OCI-LY7 (cell line): ENCODE results near the gene AIFM3. TPM values are rescaled to one million over a fixed set of nuclear protein-coding genes. Genes with fewer than 3 reads are reported as not detected.

Experiments used
- BruUV-seq: library from RNA; stranded (reverse); fragments of 400-500 nt; replicated peaks from 2 replicates; lab custom pipeline; 2021; lab: Mats Ljungman, UMichigan
- CTCF ChIA-PET: fragments of 300-600 bp; sonication (Branson Sonifier 250); formaldehyde crosslinking; loops from one replicate; lab custom pipeline; 2022; ENCODE audit warnings: antibody characterized with exemption; ENCODE audit not compliant: unreplicated experiment; lab: Charles Lee
- POLR2A ChIA-PET: fragments of 300-600 bp; sonication (Branson Sonifier 250); formaldehyde crosslinking; loops from one replicate; lab custom pipeline; 2022; ENCODE audit warnings: antibody characterized with exemption; lab: Charles Lee
- DNase-seq: peaks from one replicate; pipeline ENCODE4 v3.0.0-alpha.2; 2015; ENCODE audit warnings: low spot score
- H2AFZ ChIP-seq: fragments of 200-600 bp; sonication (generic), shearing (Covaris generic); 2 replicates; pipeline ENCODE4 v1.6.1; 2014; ENCODE audit warnings: mild to moderate bottlenecking, antibody characterized with exemption, low read length, moderate library complexity
- H3K27ac ChIP-seq: fragments of 200-600 bp; sonication (generic); 2 replicates; pipeline ENCODE4 v1.5.1; 2014; ENCODE audit warnings: mixed run types, low read depth, mild to moderate bottlenecking, moderate library complexity, low read length, inconsistent platforms; ENCODE audit not compliant: poor library complexity, severe bottlenecking
- H3K36me3 ChIP-seq: fragments of 200-600 bp; sonication (generic); 2 replicates; pipeline ENCODE4 v1.6.1; 2014; ENCODE audit warnings: mild to moderate bottlenecking, antibody characterized with exemption, low read length, moderate library complexity, mixed read lengths; ENCODE audit not compliant: insufficient read depth
- H3K4me1 ChIP-seq: fragments of 200-600 bp; sonication (generic); 2 replicates; pipeline ENCODE4 v1.5.1; 2014; ENCODE audit warnings: mild to moderate bottlenecking, low read length; ENCODE audit not compliant: insufficient read depth, poor library complexity, severe bottlenecking
- H3K4me2 ChIP-seq: fragments of 200-600 bp; sonication (generic); 2 replicates; pipeline ENCODE4 v1.6.1; 2014; ENCODE audit warnings: mild to moderate bottlenecking, low read length
- H3K4me3 ChIP-seq: fragments of 200-600 bp; sonication (generic); 2 replicates; pipeline ENCODE4 v1.5.1; 2014; ENCODE audit warnings: mild to moderate bottlenecking, low read depth, low read length; ENCODE audit not compliant: poor library complexity, severe bottlenecking
- H3K79me2 ChIP-seq: fragments of 200-600 bp; sonication (generic); 2 replicates; pipeline ENCODE4 v1.6.1; 2016; ENCODE audit warnings: low read depth, mild to moderate bottlenecking, low read length, moderate library complexity, mixed read lengths; ENCODE audit not compliant: insufficient read depth
- H3K9me2 ChIP-seq: fragments of 200-600 bp; sonication (generic); 2 replicates; pipeline ENCODE4 v1.6.1; 2016; ENCODE audit warnings: mild to moderate bottlenecking, low read length, mixed read lengths; ENCODE audit not compliant: insufficient read depth
- H3K9me3 ChIP-seq: fragments of 200-600 bp; sonication (generic); 2 replicates; pipeline ENCODE4 v1.6.1; 2014; ENCODE audit warnings: mild to moderate bottlenecking, mixed run types, low read length, mixed read lengths
- H4K20me1 ChIP-seq: fragments of 200-600 bp; sonication (generic); 2 replicates; pipeline ENCODE4 v1.6.1; 2014; ENCODE audit warnings: mild to moderate bottlenecking, antibody characterized with exemption, low read length, moderate library complexity, mixed read lengths; ENCODE audit not compliant: insufficient read depth
- EZH2phosphoT487 ChIP-seq: fragments of 200-600 bp; sonication (generic); IDR thresholded peaks from 2 replicates; pipeline ENCODE4 v1.6.1; 2018; ENCODE audit warnings: low read depth, borderline replicate concordance, mild to moderate bottlenecking, mixed run types, antibody characterized with exemption, low read length, moderate library complexity, mixed read lengths
- intact Hi-C: fragments of 100-400 bp; cut with micrococcal nuclease; formaldehyde crosslinking; loops from one replicate; pipeline ENCODE4 v1.10.0; 2022; ENCODE audit not compliant: unreplicated experiment
- total RNA-seq, 2 experiments: library from RNA; depleted of rRNA in 1 of 2; stranded (reverse); fragments of >200 nt in 1 of 2; shearing (Covaris generic) in 1 of 2; gene quantifications; 2 replicates each; pipeline ENCODE4 v1.2.3, GENCODE V29; 2014 to 2022
- TF ChIP-seq, protein P1 (sequence below): fragments of 200-600 bp; sonication (generic); conservative IDR thresholded peaks from 2 replicates; pipeline ENCODE4 v1.5.1; 2014; ENCODE audit warnings: mild to moderate bottlenecking, antibody characterized with exemption, low read length, moderate library complexity, mixed read lengths

The AIFM3 gene
- total RNA-seq, 2 experiments from 2014 or later = 0.47 TPM; not detected in 1

DNA sequence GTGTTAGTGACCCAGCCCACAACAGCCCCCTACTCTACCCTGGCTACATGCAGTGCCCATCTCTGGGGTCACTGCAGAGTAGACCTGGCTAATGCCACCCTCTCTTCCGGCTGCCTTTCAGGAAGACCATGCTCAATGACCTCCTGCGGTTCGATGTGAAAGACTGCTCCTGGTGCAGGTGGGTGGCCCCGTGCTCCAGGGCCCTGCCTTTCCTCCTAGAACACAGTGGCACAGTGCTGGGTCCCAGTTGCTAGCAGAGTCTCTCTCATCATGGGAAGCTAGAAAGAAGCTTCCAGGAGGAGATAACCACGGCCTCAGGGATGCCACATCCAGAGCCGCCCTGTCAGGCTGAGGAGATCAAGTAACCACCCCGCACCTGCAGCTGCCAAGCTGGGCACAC is 18.7 kb downstream of the AIFM3 start:
- peaks cover 10% of the 10 kb centered on the region for H3K79me2 ChIP-seq
- no peaks in the 10 kb centered on the region for H3K9me3 ChIP-seq
- no peak overlapping the region for H3K27ac ChIP-seq
- BruUV-seq = no TSS peak
- no peaks in the 10 kb centered on the region for H4K20me1 ChIP-seq
- CTCF ChIA-PET = no interaction called here
- no peak overlapping the region for H3K4me3 ChIP-seq
- H3K4me1 ChIP-seq = peaks cover 17% of the 10 kb centered on the region
- H3K9me2 ChIP-seq = no peaks in the 10 kb centered on the region
- DNase-seq = no peak
- peaks cover 32% of the 10 kb centered on the region for H3K36me3 ChIP-seq
- TF ChIP-seq, protein P1, sequence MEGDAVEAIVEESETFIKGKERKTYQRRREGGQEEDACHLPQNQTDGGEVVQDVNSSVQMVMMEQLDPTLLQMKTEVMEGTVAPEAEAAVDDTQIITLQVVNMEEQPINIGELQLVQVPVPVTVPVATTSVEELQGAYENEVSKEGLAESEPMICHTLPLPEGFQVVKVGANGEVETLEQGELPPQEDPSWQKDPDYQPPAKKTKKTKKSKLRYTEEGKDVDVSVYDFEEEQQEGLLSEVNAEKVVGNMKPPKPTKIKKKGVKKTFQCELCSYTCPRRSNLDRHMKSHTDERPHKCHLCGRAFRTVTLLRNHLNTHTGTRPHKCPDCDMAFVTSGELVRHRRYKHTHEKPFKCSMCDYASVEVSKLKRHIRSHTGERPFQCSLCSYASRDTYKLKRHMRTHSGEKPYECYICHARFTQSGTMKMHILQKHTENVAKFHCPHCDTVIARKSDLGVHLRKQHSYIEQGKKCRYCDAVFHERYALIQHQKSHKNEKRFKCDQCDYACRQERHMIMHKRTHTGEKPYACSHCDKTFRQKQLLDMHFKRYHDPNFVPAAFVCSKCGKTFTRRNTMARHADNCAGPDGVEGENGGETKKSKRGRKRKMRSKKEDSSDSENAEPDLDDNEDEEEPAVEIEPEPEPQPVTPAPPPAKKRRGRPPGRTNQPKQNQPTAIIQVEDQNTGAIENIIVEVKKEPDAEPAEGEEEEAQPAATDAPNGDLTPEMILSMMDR = no peak
- TF ChIP-seq EZH2phosphoT487 = no peak
- H3K4me2 ChIP-seq = no peak overlapping the region
- no peak overlapping the region for H2AFZ ChIP-seq
- POLR2A ChIA-PET = no interaction called here
- intact Hi-C loops = loop anchor here (10.0 kb wide), 1 partner anchor 71 kb away; the partner anchor contains the start of gene CRKL

DNA sequence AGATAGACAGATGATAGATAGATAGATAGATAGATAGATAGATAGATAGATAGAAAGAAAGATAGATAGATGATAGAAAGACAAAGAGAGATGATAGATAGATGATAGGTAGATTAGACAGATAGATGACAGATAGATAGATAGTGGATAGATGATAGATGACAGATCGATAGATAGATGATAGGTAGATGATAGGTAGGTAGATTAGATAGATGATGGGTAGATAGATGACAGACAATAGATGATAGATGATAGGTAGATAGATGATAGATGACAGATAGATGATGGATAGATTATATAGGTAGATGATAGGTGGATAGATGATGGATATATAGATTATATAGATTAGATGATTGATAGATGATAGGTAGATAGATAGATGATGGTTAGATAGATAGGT is 19.3 kb downstream of the AIFM3 start:
- POLR2A ChIA-PET = no interaction called here
- H4K20me1 ChIP-seq = no peaks in the 10 kb centered on the region
- CTCF ChIA-PET = no interaction called here
- intact Hi-C loops = loop anchor here (10.0 kb wide), 1 partner anchor 72 kb away; the partner anchor contains the start of gene CRKL
- H3K79me2 ChIP-seq = peaks cover 10% of the 10 kb centered on the region
- TF ChIP-seq, protein P1 = no peak
- TF ChIP-seq EZH2phosphoT487 = no peak
- no peak overlapping the region for H3K4me3 ChIP-seq
- peaks cover 11% of the 10 kb centered on the region for H3K4me1 ChIP-seq
- H3K9me2 ChIP-seq = no peaks in the 10 kb centered on the region
- no peak overlapping the region for H3K4me2 ChIP-seq
- BruUV-seq = no TSS peak
- DNase-seq = no peak
- H2AFZ ChIP-seq = no peak overlapping the region
- no peak overlapping the region for H3K27ac ChIP-seq
- no peaks in the 10 kb centered on the region for H3K9me3 ChIP-seq
- peaks cover 37% of the 10 kb centered on the region for H3K36me3 ChIP-seq

- intact Hi-C loops = loop anchor here (10.0 kb wide), 1 partner anchor 73 kb away; the partner anchor contains the start of gene CRKL
- Histone ChIP-seq H3K4me1 (peaks cover 9% of the 10 kb centered on the region), H4K20me1 (no peaks in the 10 kb centered on the region), H3K79me2 (peaks cover 10% of the 10 kb centered on the region), H2AFZ (no peak overlapping the region), H3K9me2 (no peaks in the 10 kb centered on the region), H3K36me3 (peaks cover 38% of the 10 kb centered on the region), H3K9me3 (no peaks in the 10 kb centered on the region), H3K27ac (no peak overlapping the region), H3K4me2 (no peak overlapping the region), H3K4me3 (no peak overlapping the region)
- ChIA-PET CTCF (no interaction called here), POLR2A (no interaction called here)
- DNase-seq = no peak
- no TSS peak for BruUV-seq
- TF ChIP-seq, protein P1 = no peak
- no peak for TF ChIP-seq EZH2phosphoT487
Observed at GRCh38 chr22:20987375-20987774, 20.3 kb downstream of the AIFM3 start.
